ENCODE measurements around the gene ZNHIT1. TPM values are rescaled to one million over a fixed set of nuclear protein-coding genes. Genes with fewer than 3 reads are reported as not detected.

The ZNHIT1 gene
- polyA plus RNA-seq, 1 donor (not counting 4 experiments of a cell fraction or from before 2014, with no cell fraction given): 46.4 TPM

DNA sequence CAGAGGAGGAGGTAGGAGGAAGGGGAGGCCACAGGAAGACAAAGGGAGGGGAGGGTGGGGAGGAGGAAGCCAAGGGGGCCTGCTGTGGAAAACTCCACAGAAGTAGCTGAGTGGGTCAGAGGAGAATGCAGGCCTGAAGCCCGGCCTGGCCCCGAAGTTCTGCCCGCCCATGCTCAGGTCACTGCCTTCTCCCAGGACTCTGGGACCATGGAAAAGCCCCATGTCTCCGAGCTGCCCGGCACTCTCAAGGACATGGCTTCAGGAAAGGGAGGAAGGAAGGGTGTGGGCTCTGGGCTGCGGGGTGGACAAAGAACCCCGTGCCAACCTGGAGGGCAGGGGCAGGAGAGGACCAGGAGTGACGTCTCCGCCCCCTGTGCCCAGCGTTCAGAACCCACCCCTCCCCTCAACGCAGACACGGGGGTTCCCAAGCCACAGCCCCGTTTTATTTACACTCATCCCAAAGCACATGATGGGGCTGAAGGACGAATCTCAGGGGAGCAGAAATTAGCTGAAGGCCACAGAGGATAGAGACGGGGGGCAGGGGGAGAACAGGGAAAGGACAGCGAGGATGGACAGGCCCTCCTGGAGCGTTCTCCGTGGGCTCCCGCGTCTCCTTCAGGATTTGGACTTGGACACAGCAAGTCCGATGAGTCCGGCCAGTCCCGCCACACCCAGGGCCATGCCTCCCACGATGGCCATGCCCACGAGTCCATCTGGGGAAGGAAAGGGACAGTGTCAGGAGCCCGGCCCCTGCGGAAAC is 21.4 kb downstream of the ZNHIT1 start:
- Histone ChIP-seq H3K4me2 (ENCODE audit: control insufficient read depth, extremely low read depth, insufficient read depth, low read depth, low read length) (no peak overlapping the region), H3K27me3 (ENCODE audit: control insufficient read depth, extremely low read depth, insufficient read depth, low read length) (no peaks in the 10 kb centered on the region), H3K9me3 (ENCODE audit: control insufficient read depth, low read depth, low read length) (no peaks in the 10 kb centered on the region), H3K4me1 (ENCODE audit: control insufficient read depth, extremely low read depth, insufficient read depth, low read length) (peaks cover 21% of the 10 kb centered on the region), H3K4me3 (ENCODE audit: control insufficient read depth in 2 of 3, extremely low read depth in 1 of 3, insufficient read depth in 2 of 3, low read depth in 1 of 3, low read length in 3 of 3) (no peak overlapping the region), H4K20me1 (ENCODE audit: control insufficient read depth, extremely low read depth, insufficient read depth, low read length) (no peaks in the 10 kb centered on the region), H3K9ac (ENCODE audit: control insufficient read depth, extremely low read depth, insufficient read depth, low read length) (no peak overlapping the region), H3K79me2 (ENCODE audit: control insufficient read depth, insufficient read depth, low read length) (peaks cover 29% of the 10 kb centered on the region), H3K9me1 (ENCODE audit: control insufficient read depth, extremely low read depth, insufficient read depth, low read length) (no peaks in the 10 kb centered on the region), H2AFZ (ENCODE audit: control insufficient read depth, low read length) (no peak overlapping the region), H3K36me3 (ENCODE audit: control insufficient read depth in 2 of 2, extremely low read depth in 1 of 2, insufficient read depth in 2 of 2, low read length in 2 of 2) (peaks cover 16 to 24% of the 10 kb centered on the region in 2 experiments), H3K27ac (ENCODE audit: control insufficient read depth, insufficient read depth, low read length) (no peak overlapping the region)
- no peak for FAIRE-seq
- TF ChIP-seq EZH2 (IDR thresholded peaks at IDR 0.05; ENCODE audit: low read length): no peak
- TF ChIP-seq, protein P1, sequence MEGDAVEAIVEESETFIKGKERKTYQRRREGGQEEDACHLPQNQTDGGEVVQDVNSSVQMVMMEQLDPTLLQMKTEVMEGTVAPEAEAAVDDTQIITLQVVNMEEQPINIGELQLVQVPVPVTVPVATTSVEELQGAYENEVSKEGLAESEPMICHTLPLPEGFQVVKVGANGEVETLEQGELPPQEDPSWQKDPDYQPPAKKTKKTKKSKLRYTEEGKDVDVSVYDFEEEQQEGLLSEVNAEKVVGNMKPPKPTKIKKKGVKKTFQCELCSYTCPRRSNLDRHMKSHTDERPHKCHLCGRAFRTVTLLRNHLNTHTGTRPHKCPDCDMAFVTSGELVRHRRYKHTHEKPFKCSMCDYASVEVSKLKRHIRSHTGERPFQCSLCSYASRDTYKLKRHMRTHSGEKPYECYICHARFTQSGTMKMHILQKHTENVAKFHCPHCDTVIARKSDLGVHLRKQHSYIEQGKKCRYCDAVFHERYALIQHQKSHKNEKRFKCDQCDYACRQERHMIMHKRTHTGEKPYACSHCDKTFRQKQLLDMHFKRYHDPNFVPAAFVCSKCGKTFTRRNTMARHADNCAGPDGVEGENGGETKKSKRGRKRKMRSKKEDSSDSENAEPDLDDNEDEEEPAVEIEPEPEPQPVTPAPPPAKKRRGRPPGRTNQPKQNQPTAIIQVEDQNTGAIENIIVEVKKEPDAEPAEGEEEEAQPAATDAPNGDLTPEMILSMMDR (optimal IDR thresholded peaks at IDR 0.05 in 1 of 3, IDR thresholded peaks at IDR 0.05 in 1 of 3, conservative IDR thresholded peaks at IDR 0.05 in 1 of 3; ENCODE audit: extremely low read depth in 1 of 3, insufficient read depth in 2 of 3, low read length in 3 of 3): no peak
- DNase-seq (ENCODE audit: low read depth, low spot score): no peak
- dilution Hi-C loops (cut with MboI; ENCODE audit: extremely low pct_ligation_motif_present, low sequenced_read_pairs): no loop called here

DNA sequence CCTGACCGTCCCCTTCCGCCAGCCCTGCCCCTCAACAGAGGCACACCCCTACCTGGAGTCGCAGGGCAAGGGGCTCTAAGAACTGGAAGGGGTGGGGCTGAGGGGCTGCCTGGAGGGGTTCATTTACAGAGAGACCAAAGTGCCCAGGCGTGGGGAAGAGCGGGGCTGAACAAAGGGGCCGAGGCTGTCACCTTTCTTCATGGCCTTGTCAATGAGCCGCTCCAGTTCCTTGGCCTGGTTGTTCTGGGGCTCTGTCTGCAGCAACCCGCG is 21.9 kb downstream of the ZNHIT1 start:
- dilution Hi-C loops (cut with MboI; ENCODE audit: extremely low pct_ligation_motif_present, low sequenced_read_pairs): no loop called here
- no peak for TF ChIP-seq EZH2 (IDR thresholded peaks at IDR 0.05; ENCODE audit: low read length)
- TF ChIP-seq, protein P1 (optimal IDR thresholded peaks at IDR 0.05 in 1 of 3, IDR thresholded peaks at IDR 0.05 in 1 of 3, conservative IDR thresholded peaks at IDR 0.05 in 1 of 3; ENCODE audit: extremely low read depth in 1 of 3, insufficient read depth in 2 of 3, low read length in 3 of 3): no peak
- H3K79me2 ChIP-seq (ENCODE audit: control insufficient read depth, insufficient read depth, low read length): peaks cover 29% of the 10 kb centered on the region
- H3K27me3 ChIP-seq (ENCODE audit: control insufficient read depth, extremely low read depth, insufficient read depth, low read length): no peaks in the 10 kb centered on the region
- no peak overlapping the region for H2AFZ ChIP-seq (ENCODE audit: control insufficient read depth, low read length)
- H3K4me1 ChIP-seq (ENCODE audit: control insufficient read depth, extremely low read depth, insufficient read depth, low read length): peaks cover 21% of the 10 kb centered on the region
- H3K4me2 ChIP-seq (ENCODE audit: control insufficient read depth, extremely low read depth, insufficient read depth, low read depth, low read length): no peak overlapping the region
- H3K4me3 ChIP-seq (ENCODE audit: control insufficient read depth in 2 of 3, extremely low read depth in 1 of 3, insufficient read depth in 2 of 3, low read depth in 1 of 3, low read length in 3 of 3): no peak overlapping the region
- no peak overlapping the region for H3K27ac ChIP-seq (ENCODE audit: control insufficient read depth, insufficient read depth, low read length)
- H3K36me3 ChIP-seq (ENCODE audit: control insufficient read depth in 2 of 2, extremely low read depth in 1 of 2, insufficient read depth in 2 of 2, low read length in 2 of 2): peaks cover 16 to 24% of the 10 kb centered on the region in 2 experiments
- no peaks in the 10 kb centered on the region for H3K9me1 ChIP-seq (ENCODE audit: control insufficient read depth, extremely low read depth, insufficient read depth, low read length)
- no peaks in the 10 kb centered on the region for H3K9me3 ChIP-seq (ENCODE audit: control insufficient read depth, low read depth, low read length)
- FAIRE-seq (no peak), DNase-seq (ENCODE audit: low read depth, low spot score) (no peak)
- no peaks in the 10 kb centered on the region for H4K20me1 ChIP-seq (ENCODE audit: control insufficient read depth, extremely low read depth, insufficient read depth, low read length)
- no peak overlapping the region for H3K9ac ChIP-seq (ENCODE audit: control insufficient read depth, extremely low read depth, insufficient read depth, low read length)
